ENCODE data around the gene PARD3.

PARD3 gene

GRCh38 chr10:34156781-34157425 is 658.2 kb downstream of the PARD3 start:
- no peak for DNase-seq (ENCODE audit: low read depth)

- DNase-seq (ENCODE audit: low read depth): no peak
Measured at GRCh38 chr10:34155812-34156211, 659.3 kb downstream of the PARD3 start.

- no peak for DNase-seq (ENCODE audit: low read depth)
Measured at GRCh38 chr10:34154383-34154900, 660.7 kb downstream of the PARD3 start.

- no peak for DNase-seq (ENCODE audit: low read depth)
Measured at GRCh38 chr10:34153663-34154382, 661.3 kb downstream of the PARD3 start.

GRCh38 chr10:34152434-34152833 is 662.7 kb downstream of the PARD3 start:
- DNase-seq (ENCODE audit: low read depth): no peak

- DNase-seq (ENCODE audit: low read depth): no peak
Measured at GRCh38 chr10:34151931-34152330, 663.2 kb downstream of the PARD3 start.

- DNase-seq (ENCODE audit: low read depth): no peak
Measured at GRCh38 chr10:34151481-34151880, 663.6 kb downstream of the PARD3 start.

GRCh38 chr10:34150103-34150502 is 665.0 kb downstream of the PARD3 start:
- no peak for DNase-seq (ENCODE audit: low read depth)

- DNase-seq (ENCODE audit: low read depth): no peak
Measured at GRCh38 chr10:34148305-34148657, 666.8 kb downstream of the PARD3 start.

- DNase-seq (ENCODE audit: low read depth): no peak
Measured at GRCh38 chr10:34147641-34148304, 667.3 kb downstream of the PARD3 start.

- no peak for DNase-seq (ENCODE audit: low read depth)
Measured at GRCh38 chr10:34145715-34146114, 669.4 kb downstream of the PARD3 start.

GRCh38 chr10:34143466-34143865 is 671.6 kb downstream of the PARD3 start:
- no peak for DNase-seq (ENCODE audit: low read depth)

GRCh38 chr10:34141032-34141680 is 673.9 kb downstream of the PARD3 start:
- no peak for DNase-seq (ENCODE audit: low read depth)

- DNase-seq (ENCODE audit: low read depth): no peak
Measured at GRCh38 chr10:34139559-34139958, 675.5 kb downstream of the PARD3 start.

- DNase-seq (ENCODE audit: low read depth): no peak
Measured at GRCh38 chr10:34137955-34138354, 677.1 kb downstream of the PARD3 start.

- DNase-seq (ENCODE audit: low read depth): no peak
Measured at GRCh38 chr10:34137201-34137600, 677.9 kb downstream of the PARD3 start.

GRCh38 chr10:34135515-34135914 is 679.6 kb downstream of the PARD3 start:
- DNase-seq (ENCODE audit: low read depth): no peak

GRCh38 chr10:34134602-34135001 is 680.5 kb downstream of the PARD3 start:
- no peak for DNase-seq (ENCODE audit: low read depth)

- DNase-seq (ENCODE audit: low read depth): no peak
Measured at GRCh38 chr10:34133406-34133805, 681.7 kb downstream of the PARD3 start.

- no peak for DNase-seq (ENCODE audit: low read depth)
Measured at GRCh38 chr10:34131152-34131551, 683.9 kb downstream of the PARD3 start.

- no peak for DNase-seq (ENCODE audit: low read depth)
Measured at GRCh38 chr10:34127676-34128075, 687.4 kb downstream of the PARD3 start.

- DNase-seq (ENCODE audit: low read depth): no peak
Measured at GRCh38 chr10:34126371-34127151, 688.5 kb downstream of the PARD3 start.

Data from activated T-helper 9 cell treated with anti-CD3 and anti-CD28 coated beads, Interleukin-2, amount 50 U/mL, for 16 hours (primary cell).